OCI-LY1 (cell line): ENCODE data around the gene CRYAA.
"Not testable (repeated sequence)": the region's sequence is repeated elsewhere in the genome, so short reads cannot be mapped to it uniquely, and the experiment has no call there.

Source experiments
- CTCF ChIP-seq: fragments of 200-600 bp; sonication (generic), shearing (Covaris generic); IDR thresholded peaks from 2 replicates; pipeline ENCODE4 v1.5.1; 2017; ENCODE audit warnings: mild to moderate bottlenecking, antibody characterized with exemption, low read length, moderate library complexity, mixed read lengths
- EZH2 ChIP-seq: fragments of 200-600 bp; sonication (generic), shearing (Covaris generic); IDR thresholded peaks from 2 replicates; pipeline ENCODE4 v1.8.0; 2017; ENCODE audit warnings: borderline replicate concordance, mixed run types, mild to moderate bottlenecking, antibody characterized with exemption, low read length, moderate library complexity, mixed read lengths

GRCh38 chr21:43147999-43148398 is 20.8 kb upstream of the CRYAA start:
- not testable (repeated sequence) for TF ChIP-seq CTCF, EZH2
